ENCODE measurements around the gene USP7. TPM values are rescaled to one million over a fixed set of nuclear protein-coding genes. Genes with fewer than 3 reads are reported as not detected.

Gene USP7
- total RNA-seq, 1 donor from 2014 or later = 96.9 TPM

DNA sequence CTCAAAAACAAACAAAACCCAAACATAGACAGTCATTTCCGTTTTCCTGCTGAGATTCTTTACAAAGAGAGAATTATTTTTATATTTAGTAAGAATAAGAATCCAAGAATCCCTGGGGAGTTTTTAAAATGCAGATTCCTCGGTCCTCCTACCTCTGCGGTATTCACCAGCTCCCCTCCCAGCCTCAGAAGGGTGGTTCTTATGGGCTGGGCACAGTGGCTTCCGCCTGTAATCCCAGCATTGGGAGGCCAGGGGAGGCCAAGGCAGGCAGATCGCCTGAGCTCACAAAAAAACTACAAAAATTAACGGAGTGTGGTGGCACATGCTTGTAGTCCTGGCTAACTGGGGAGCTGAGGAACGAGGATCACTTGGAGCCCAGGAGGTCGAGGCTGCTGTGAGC, 26.7 kb upstream of the USP7 start:
- no peak overlapping the region for H3K27ac Mint-ChIP-seq (ENCODE audit: unreplicated experiment)
- FAIRE-seq = no peak
- H3K4me3 Mint-ChIP-seq (ENCODE audit: unreplicated experiment) = no peak overlapping the region

DNA sequence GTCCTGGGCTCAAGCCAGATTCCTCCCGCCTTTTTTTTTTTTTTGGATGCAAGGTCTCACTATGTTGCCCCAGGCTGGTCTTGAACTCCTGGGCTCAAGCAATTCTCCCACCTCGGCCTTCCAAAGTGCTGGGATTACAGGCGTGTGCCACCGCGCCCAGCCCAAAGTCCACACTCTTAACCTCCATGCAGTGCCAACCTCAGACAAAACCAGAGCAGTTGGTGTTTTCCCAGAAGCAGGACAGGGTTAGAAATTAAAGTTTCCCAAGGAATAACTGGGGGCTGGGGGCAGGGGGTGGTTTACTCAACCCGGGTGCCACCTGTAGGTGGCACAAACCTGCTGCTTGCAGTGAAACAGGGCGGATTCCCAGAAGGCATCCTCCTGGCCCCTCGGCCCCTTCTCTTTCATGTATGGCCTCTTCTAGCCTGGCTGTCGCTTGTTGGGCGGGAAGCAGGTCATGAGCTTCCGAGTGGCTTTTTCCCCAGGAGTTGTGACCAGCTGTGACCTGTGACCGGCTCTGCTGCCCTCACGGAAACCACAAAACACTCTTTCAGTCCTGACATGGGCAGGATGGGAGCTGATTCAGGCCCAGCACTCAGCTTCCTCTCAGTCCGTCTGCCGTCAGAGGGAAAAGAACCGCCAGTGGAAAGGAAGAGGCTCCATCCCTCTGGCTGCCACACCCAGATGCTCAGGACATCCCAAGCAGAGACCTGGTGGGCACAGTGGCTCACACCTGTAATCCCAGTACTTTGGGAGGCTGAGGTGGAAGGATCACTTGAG, 25.6 kb upstream of the USP7 start:
- Histone ChIP-seq H2AFZ (ENCODE audit: low read depth, low read length) (no peak overlapping the region), H3K4me1 (ENCODE audit: insufficient read depth, low read length) (no peaks in the 10 kb centered on the region), H3K36me3 (ENCODE audit: insufficient read depth, low read length) (no peaks in the 10 kb centered on the region), H3K79me2 (ENCODE audit: insufficient read depth, low read length) (no peaks in the 10 kb centered on the region), H3K27ac (ENCODE audit: low read depth, low read length) (no peak overlapping the region), H3K9me3 (ENCODE audit: insufficient read depth, low read depth, low read length) (no peaks in the 10 kb centered on the region), H3K9ac (ENCODE audit: low read length) (no peak overlapping the region), H3K27me3 (ENCODE audit: insufficient read depth, low read length) (no peaks in the 10 kb centered on the region), H3K4me2 (ENCODE audit: low read length) (no peak overlapping the region), H3K4me3 (ENCODE audit: insufficient read depth, low read depth, low read length) (no peak overlapping the region), H4K20me1 (ENCODE audit: insufficient read depth, low read length) (no peaks in the 10 kb centered on the region)
- no peak overlapping the region for H3K4me3 Mint-ChIP-seq (ENCODE audit: unreplicated experiment)
- no peak for TF ChIP-seq EZH2 (IDR thresholded peaks at IDR 0.05; ENCODE audit: insufficient read depth, low read length)
- TF ChIP-seq, protein P1, sequence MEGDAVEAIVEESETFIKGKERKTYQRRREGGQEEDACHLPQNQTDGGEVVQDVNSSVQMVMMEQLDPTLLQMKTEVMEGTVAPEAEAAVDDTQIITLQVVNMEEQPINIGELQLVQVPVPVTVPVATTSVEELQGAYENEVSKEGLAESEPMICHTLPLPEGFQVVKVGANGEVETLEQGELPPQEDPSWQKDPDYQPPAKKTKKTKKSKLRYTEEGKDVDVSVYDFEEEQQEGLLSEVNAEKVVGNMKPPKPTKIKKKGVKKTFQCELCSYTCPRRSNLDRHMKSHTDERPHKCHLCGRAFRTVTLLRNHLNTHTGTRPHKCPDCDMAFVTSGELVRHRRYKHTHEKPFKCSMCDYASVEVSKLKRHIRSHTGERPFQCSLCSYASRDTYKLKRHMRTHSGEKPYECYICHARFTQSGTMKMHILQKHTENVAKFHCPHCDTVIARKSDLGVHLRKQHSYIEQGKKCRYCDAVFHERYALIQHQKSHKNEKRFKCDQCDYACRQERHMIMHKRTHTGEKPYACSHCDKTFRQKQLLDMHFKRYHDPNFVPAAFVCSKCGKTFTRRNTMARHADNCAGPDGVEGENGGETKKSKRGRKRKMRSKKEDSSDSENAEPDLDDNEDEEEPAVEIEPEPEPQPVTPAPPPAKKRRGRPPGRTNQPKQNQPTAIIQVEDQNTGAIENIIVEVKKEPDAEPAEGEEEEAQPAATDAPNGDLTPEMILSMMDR (IDR thresholded peaks at IDR 0.05; ENCODE audit: insufficient read depth, low read depth, low read length) = no peak
- DNase-seq (ENCODE audit: low read depth) (no peak), FAIRE-seq (no peak)
- no peak overlapping the region for H3K27ac Mint-ChIP-seq (ENCODE audit: unreplicated experiment)
- peaks cover under 1% of the 10 kb centered on the region for H3K4me1 Mint-ChIP-seq (ENCODE audit: low read depth, unreplicated experiment)
- no peaks in the 10 kb centered on the region for H3K36me3 Mint-ChIP-seq (ENCODE audit: low read depth, unreplicated experiment)
- peaks cover 5% of the 10 kb centered on the region for H3K9me3 Mint-ChIP-seq (ENCODE audit: unreplicated experiment)
- H3K27me3 Mint-ChIP-seq (ENCODE audit: low read depth, unreplicated experiment) = peaks cover 8% of the 10 kb centered on the region

More for the DNA sequence above, 26.7 kb upstream of the USP7 start:
- H3K27me3 ChIP-seq (ENCODE audit: insufficient read depth, low read length) = no peaks in the 10 kb centered on the region
- no peaks in the 10 kb centered on the region for H3K36me3 ChIP-seq (ENCODE audit: insufficient read depth, low read length)
- no peaks in the 10 kb centered on the region for H3K4me1 ChIP-seq (ENCODE audit: insufficient read depth, low read length)
- no peak overlapping the region for H3K27ac ChIP-seq (ENCODE audit: low read depth, low read length)
- H3K9ac ChIP-seq (ENCODE audit: low read length) = no peak overlapping the region
- no peak for DNase-seq (ENCODE audit: low read depth)
- peaks cover 5% of the 10 kb centered on the region for H3K9me3 Mint-ChIP-seq (ENCODE audit: unreplicated experiment)
- H3K9me3 ChIP-seq (ENCODE audit: insufficient read depth, low read depth, low read length) = no peaks in the 10 kb centered on the region
- H3K4me1 Mint-ChIP-seq (ENCODE audit: low read depth, unreplicated experiment) = peaks cover 2% of the 10 kb centered on the region
- no peaks in the 10 kb centered on the region for H3K79me2 ChIP-seq (ENCODE audit: insufficient read depth, low read length)
- TF ChIP-seq, protein P1 (IDR thresholded peaks at IDR 0.05; ENCODE audit: insufficient read depth, low read depth, low read length) = no peak
- TF ChIP-seq EZH2 (IDR thresholded peaks at IDR 0.05; ENCODE audit: insufficient read depth, low read length) = no peak
- no peak overlapping the region for H2AFZ ChIP-seq (ENCODE audit: low read depth, low read length)
- H3K27me3 Mint-ChIP-seq (ENCODE audit: low read depth, unreplicated experiment) = peaks cover 8% of the 10 kb centered on the region
- H3K4me3 ChIP-seq (ENCODE audit: insufficient read depth, low read depth, low read length) = no peak overlapping the region
- H4K20me1 ChIP-seq (ENCODE audit: insufficient read depth, low read length) = no peaks in the 10 kb centered on the region
- no peaks in the 10 kb centered on the region for H3K36me3 Mint-ChIP-seq (ENCODE audit: low read depth, unreplicated experiment)
- no peak overlapping the region for H3K4me2 ChIP-seq (ENCODE audit: low read length)

DNA sequence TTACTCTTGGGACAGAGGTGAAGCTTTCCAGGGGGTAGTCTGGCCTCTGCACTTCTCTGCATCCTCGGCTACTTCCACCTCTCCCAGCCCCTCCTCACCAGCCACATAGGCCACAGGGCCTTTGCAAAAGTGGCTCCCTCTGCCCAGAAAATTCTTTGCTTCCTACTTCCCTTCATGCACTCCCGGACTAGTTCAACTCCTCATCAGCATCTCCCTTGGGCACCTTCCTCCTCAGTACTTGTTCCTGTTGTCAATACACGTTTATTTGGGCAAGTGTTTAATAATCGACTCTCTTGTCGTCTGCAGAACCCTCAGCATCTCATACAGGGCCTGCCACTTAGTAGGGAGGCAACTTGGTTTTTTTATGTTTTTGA, 23.1 kb upstream of the USP7 start:
- H4K20me1 ChIP-seq (ENCODE audit: insufficient read depth, low read length) = no peaks in the 10 kb centered on the region
- no peaks in the 10 kb centered on the region for H3K36me3 ChIP-seq (ENCODE audit: insufficient read depth, low read length)
- H3K79me2 ChIP-seq (ENCODE audit: insufficient read depth, low read length) = no peaks in the 10 kb centered on the region
- no peak overlapping the region for H3K27ac Mint-ChIP-seq (ENCODE audit: unreplicated experiment)
- H3K27me3 ChIP-seq (ENCODE audit: insufficient read depth, low read length) = no peaks in the 10 kb centered on the region
- H2AFZ ChIP-seq (ENCODE audit: low read depth, low read length) = no peak overlapping the region
- H3K4me1 Mint-ChIP-seq (ENCODE audit: low read depth, unreplicated experiment) = no peaks in the 10 kb centered on the region
- DNase-seq (ENCODE audit: low read depth) = no peak
- peaks cover 6% of the 10 kb centered on the region for H3K9me3 Mint-ChIP-seq (ENCODE audit: unreplicated experiment)
- no peak for FAIRE-seq
- H3K4me3 Mint-ChIP-seq (ENCODE audit: unreplicated experiment) = no peak overlapping the region
- H3K27me3 Mint-ChIP-seq (ENCODE audit: low read depth, unreplicated experiment) = peaks cover 8% of the 10 kb centered on the region
- H3K4me3 ChIP-seq (ENCODE audit: insufficient read depth, low read depth, low read length) = no peak overlapping the region
- H3K9me3 ChIP-seq (ENCODE audit: insufficient read depth, low read depth, low read length) = no peaks in the 10 kb centered on the region
- H3K36me3 Mint-ChIP-seq (ENCODE audit: low read depth, unreplicated experiment) = no peaks in the 10 kb centered on the region
- no peaks in the 10 kb centered on the region for H3K4me1 ChIP-seq (ENCODE audit: insufficient read depth, low read length)
- TF ChIP-seq, protein P1 (IDR thresholded peaks at IDR 0.05; ENCODE audit: insufficient read depth, low read depth, low read length) = no peak
- TF ChIP-seq EZH2 (IDR thresholded peaks at IDR 0.05; ENCODE audit: insufficient read depth, low read length) = no peak
- no peak overlapping the region for H3K4me2 ChIP-seq (ENCODE audit: low read length)
- H3K27ac ChIP-seq (ENCODE audit: low read depth, low read length) = no peak overlapping the region
- H3K9ac ChIP-seq (ENCODE audit: low read length) = no peak overlapping the region

All from astrocyte (in vitro differentiated cells and primary cell).